A549 (cell line): ENCODE data around the gene METTL21C.

ENCODE experiments used
- CTCF ChIP-seq: fragments of >200 bp; sonication (Bioruptor Twin); formaldehyde crosslinking; IDR thresholded peaks from 3 replicates; pipeline ENCODE4 v1.5.1; 2016
- MAFK ChIP-seq: fragments of 450-650 bp; IDR thresholded peaks from 2 replicates; pipeline ENCODE4 v1.6.1; 2014; ENCODE audit not compliant: partially characterized antibody
- POLR2A ChIP-seq: IDR thresholded peaks from 2 replicates; pipeline ENCODE4 v1.6.1; 2012; ENCODE audit warnings: mild to moderate bottlenecking, low read length

GRCh38 chr13:102698649-102698980 is 3.8 kb upstream of the METTL21C start:
- TF ChIP-seq MAFK (no peak), POLR2A (no peak), CTCF (no peak)
